ENCODE data around the gene ZNF672.
"Not testable (repeated sequence)": the region's sequence is repeated elsewhere in the genome, so short reads cannot be mapped to it uniquely, and the experiment has no call there.

Gene ZNF672

GRCh38 chr1:248873993-248874533 lies 36.0 kb downstream of the ZNF672 start:
- H3K79me2 ChIP-seq (ENCODE audit: insufficient read depth, low read depth): no peaks in the 10 kb centered on the region
- peak overlapping the region; percentile 37; the same call in 1 of the 2 replicates for H3K27ac ChIP-seq
- no peak overlapping the region for H3K4me3 ChIP-seq (IDR thresholded peaks at IDR 0.05; ENCODE audit: insufficient read depth, low read depth, low read length)
- H4K20me1 ChIP-seq (ENCODE audit: insufficient read depth): no peaks in the 10 kb centered on the region
- H3K36me3 ChIP-seq (ENCODE audit: insufficient read depth): no peaks in the 10 kb centered on the region
- peaks cover 25% of the 10 kb centered on the region for H3K4me1 ChIP-seq (ENCODE audit: low read depth, poor library complexity, severe bottlenecking)
- peak overlapping the region; percentile 43; the same call in 1 of the 2 replicates for H3K4me2 ChIP-seq
- no peaks in the 10 kb centered on the region for H3K27me3 ChIP-seq (ENCODE audit: insufficient read depth, low read depth)
- no peak; the same call in 1 of the 2 replicates for TF ChIP-seq CTCF (conservative IDR thresholded peaks at IDR 0.05; ENCODE audit: low read depth, low read length)
- H3K9ac ChIP-seq: no peak overlapping the region; the same call in 1 of the 2 replicates
- no peak overlapping the region for H2AFZ ChIP-seq (ENCODE audit: low read depth)

GRCh38 chr1:248881261-248881660 lies 43.2 kb downstream of the ZNF672 start:
- H3K9ac ChIP-seq: no peak overlapping the region
- no peak overlapping the region for H2AFZ ChIP-seq (ENCODE audit: low read depth)
- H3K4me2 ChIP-seq: no peak overlapping the region
- no peaks in the 10 kb centered on the region for H4K20me1 ChIP-seq (ENCODE audit: insufficient read depth)
- TF ChIP-seq CTCF (conservative IDR thresholded peaks at IDR 0.05; ENCODE audit: low read depth, low read length): no peak
- H3K4me3 ChIP-seq (IDR thresholded peaks at IDR 0.05; ENCODE audit: insufficient read depth, low read depth, low read length): no peak overlapping the region
- peaks cover 8% of the 10 kb centered on the region for H3K4me1 ChIP-seq (ENCODE audit: low read depth, poor library complexity, severe bottlenecking)
- H3K27ac ChIP-seq: no peak overlapping the region
- no peaks in the 10 kb centered on the region for H3K27me3 ChIP-seq (ENCODE audit: insufficient read depth, low read depth)
- H3K79me2 ChIP-seq (ENCODE audit: insufficient read depth, low read depth): no peaks in the 10 kb centered on the region
- H3K36me3 ChIP-seq (ENCODE audit: insufficient read depth): no peaks in the 10 kb centered on the region

GRCh38 chr1:248882427-248882826 lies 44.4 kb downstream of the ZNF672 start:
- H3K9ac ChIP-seq; H3K79me2 ChIP-seq (ENCODE audit: insufficient read depth, low read depth); H3K4me2 ChIP-seq; H3K4me1 ChIP-seq (ENCODE audit: low read depth, poor library complexity, severe bottlenecking); H3K36me3 ChIP-seq (ENCODE audit: insufficient read depth); H3K27me3 ChIP-seq (ENCODE audit: insufficient read depth, low read depth); H3K27ac ChIP-seq; H3K4me3 ChIP-seq (IDR thresholded peaks at IDR 0.05; ENCODE audit: insufficient read depth, low read depth, low read length); H2AFZ ChIP-seq (ENCODE audit: low read depth); H4K20me1 ChIP-seq (ENCODE audit: insufficient read depth): not testable (repeated sequence)

GRCh38 chr1:248884632-248885295 lies 46.7 kb downstream of the ZNF672 start:
- TF ChIP-seq CTCF (conservative IDR thresholded peaks at IDR 0.05; ENCODE audit: low read depth, low read length): no peak
- H3K27me3 ChIP-seq (ENCODE audit: insufficient read depth, low read depth): no peaks in the 10 kb centered on the region
- H2AFZ ChIP-seq (ENCODE audit: low read depth): no peak overlapping the region
- peaks cover 8% of the 10 kb centered on the region for H3K4me1 ChIP-seq (ENCODE audit: low read depth, poor library complexity, severe bottlenecking)
- H3K36me3 ChIP-seq (ENCODE audit: insufficient read depth): no peaks in the 10 kb centered on the region
- no peaks in the 10 kb centered on the region for H4K20me1 ChIP-seq (ENCODE audit: insufficient read depth)
- no peak overlapping the region for H3K9ac ChIP-seq
- H3K4me2 ChIP-seq: no peak overlapping the region
- no peak overlapping the region for H3K27ac ChIP-seq
- no peak overlapping the region for H3K4me3 ChIP-seq (IDR thresholded peaks at IDR 0.05; ENCODE audit: insufficient read depth, low read depth, low read length)
- H3K79me2 ChIP-seq (ENCODE audit: insufficient read depth, low read depth): no peaks in the 10 kb centered on the region

GRCh38 chr1:248885646-248886045 lies 47.6 kb downstream of the ZNF672 start:
- H3K9ac ChIP-seq: no peak overlapping the region
- H4K20me1 ChIP-seq (ENCODE audit: insufficient read depth): no peaks in the 10 kb centered on the region
- H3K27me3 ChIP-seq (ENCODE audit: insufficient read depth, low read depth): no peaks in the 10 kb centered on the region
- no peaks in the 10 kb centered on the region for H3K36me3 ChIP-seq (ENCODE audit: insufficient read depth)
- H3K27ac ChIP-seq: no peak overlapping the region
- H3K4me1 ChIP-seq (ENCODE audit: low read depth, poor library complexity, severe bottlenecking): peaks cover 8% of the 10 kb centered on the region
- TF ChIP-seq CTCF (conservative IDR thresholded peaks at IDR 0.05; ENCODE audit: low read depth, low read length): no peak
- no peaks in the 10 kb centered on the region for H3K79me2 ChIP-seq (ENCODE audit: insufficient read depth, low read depth)
- H2AFZ ChIP-seq (ENCODE audit: low read depth): no peak overlapping the region
- H3K4me2 ChIP-seq: no peak overlapping the region
- H3K4me3 ChIP-seq (IDR thresholded peaks at IDR 0.05; ENCODE audit: insufficient read depth, low read depth, low read length): no peak overlapping the region
